Lower leg skin (tissue), 4 donors: ENCODE results near the gene TADA3. TPM values are rescaled to one million over a fixed set of nuclear protein-coding genes. Genes with fewer than 3 reads are reported as not detected.

Source experiments
- DNase-seq, 2 donors: peaks; one replicate each; pipeline ENCODE4 v3.0.0-alpha.2; 2019; ENCODE audit warnings: low spot score in 2 of 2
- H3K4me3 ChIP-seq: fragments of 200-600 bp; sonication (generic); 2 replicates; pipeline ENCODE4 v1.5.1; 2017; ENCODE audit warnings: mild to moderate bottlenecking, low read depth; ENCODE audit not compliant: poor library complexity, severe bottlenecking
- POLR2A ChIP-seq, 2 donors: fragments of 450-650 bp; IDR thresholded peaks; one replicate each; pipeline ENCODE4 v1.6.1; 2016 to 2017; ENCODE audit warnings: antibody characterized with exemption in 2 of 2, mild to moderate bottlenecking in 1 of 2, moderate library complexity in 1 of 2
- WGBS, 2 donors: methylation state at CpG; one replicate each; pipeline ENCODE4 v1.1.5; 2018; 5-methylcytosine and 5-hydroxymethylcytosine counted together
- intact Hi-C: fragments of 100-400 bp; cut with DNase I; formaldehyde crosslinking; loops from one replicate; pipeline ENCODE4 v1.15.0; 2023; ENCODE audit warnings: low total_unique reads
- total RNA-seq, 4 donors: library from RNA; depleted of rRNA; stranded (reverse); fragments of >200 nt; gene quantifications; one replicate each; pipeline ENCODE4 v1.1.0, GENCODE V29; 2016
- TF ChIP-seq, protein P1 (sequence below), 3 donors: fragments of 450-650 bp; IDR thresholded peaks; one replicate each; pipeline ENCODE4 v1.5.1; 2016; ENCODE audit warnings: antibody characterized with exemption in 3 of 3, mild to moderate bottlenecking in 3 of 3, moderate library complexity in 2 of 3

Gene TADA3
- total RNA-seq, 4 donors from 2014 or later, result 42.1 to 53.2 (median 47.0) TPM

DNA sequence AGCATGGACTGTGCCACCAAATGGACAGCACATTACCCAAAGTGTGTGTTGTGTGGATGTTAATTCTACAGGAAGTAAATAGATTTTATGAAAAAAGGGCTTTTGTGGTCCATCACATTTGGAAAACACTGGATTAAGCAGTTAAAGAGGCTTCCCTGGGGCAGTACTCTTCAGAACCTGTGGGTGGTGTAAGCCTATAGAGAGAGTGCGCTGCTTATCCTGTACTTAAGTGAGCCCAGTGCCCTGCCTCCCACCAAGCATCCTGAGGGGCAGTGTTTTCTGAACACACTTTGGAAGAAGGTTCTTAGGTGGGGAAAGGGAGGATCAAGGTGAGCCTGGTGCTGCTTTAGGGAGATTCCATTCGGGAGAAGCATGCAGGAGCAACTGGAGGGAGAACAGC, 28.7 kb upstream of the TADA3 start:
- WGBS, 2 donors, result 70 to 74% methylated on average over 2 of the region's 2 CpGs
- no peak for DNase-seq
- intact Hi-C loops, result no loop called here
- TF ChIP-seq, protein P1, sequence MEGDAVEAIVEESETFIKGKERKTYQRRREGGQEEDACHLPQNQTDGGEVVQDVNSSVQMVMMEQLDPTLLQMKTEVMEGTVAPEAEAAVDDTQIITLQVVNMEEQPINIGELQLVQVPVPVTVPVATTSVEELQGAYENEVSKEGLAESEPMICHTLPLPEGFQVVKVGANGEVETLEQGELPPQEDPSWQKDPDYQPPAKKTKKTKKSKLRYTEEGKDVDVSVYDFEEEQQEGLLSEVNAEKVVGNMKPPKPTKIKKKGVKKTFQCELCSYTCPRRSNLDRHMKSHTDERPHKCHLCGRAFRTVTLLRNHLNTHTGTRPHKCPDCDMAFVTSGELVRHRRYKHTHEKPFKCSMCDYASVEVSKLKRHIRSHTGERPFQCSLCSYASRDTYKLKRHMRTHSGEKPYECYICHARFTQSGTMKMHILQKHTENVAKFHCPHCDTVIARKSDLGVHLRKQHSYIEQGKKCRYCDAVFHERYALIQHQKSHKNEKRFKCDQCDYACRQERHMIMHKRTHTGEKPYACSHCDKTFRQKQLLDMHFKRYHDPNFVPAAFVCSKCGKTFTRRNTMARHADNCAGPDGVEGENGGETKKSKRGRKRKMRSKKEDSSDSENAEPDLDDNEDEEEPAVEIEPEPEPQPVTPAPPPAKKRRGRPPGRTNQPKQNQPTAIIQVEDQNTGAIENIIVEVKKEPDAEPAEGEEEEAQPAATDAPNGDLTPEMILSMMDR (IDR thresholded peaks at IDR 0.05), result no peak
- no peak overlapping the region for H3K4me3 ChIP-seq

DNA sequence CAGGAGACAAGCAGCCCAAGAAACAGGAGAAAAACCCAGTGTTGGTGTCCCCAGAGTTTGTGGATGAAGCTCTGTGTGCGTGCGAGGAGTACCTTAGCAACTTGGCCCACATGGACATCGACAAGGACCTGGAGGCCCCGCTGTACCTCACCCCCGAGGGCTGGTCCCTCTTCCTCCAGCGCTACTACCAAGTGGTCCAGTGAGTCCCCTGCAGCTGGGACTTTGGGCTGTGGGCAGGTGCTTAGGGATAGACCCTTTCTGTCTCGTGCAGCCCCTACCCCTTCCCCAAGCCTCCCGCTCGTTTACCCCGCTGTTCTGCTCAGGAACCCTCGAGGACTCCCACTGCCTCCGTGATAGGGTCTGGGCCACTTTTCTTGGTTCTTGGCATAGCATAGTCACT, 28.3 kb upstream of the TADA3 start:
- intact Hi-C loops, result no loop called here
- no peak for TF ChIP-seq POLR2A (IDR thresholded peaks at IDR 0.05)
- TF ChIP-seq, protein P1 (IDR thresholded peaks at IDR 0.05), result no peak
- no peak overlapping the region for H3K4me3 ChIP-seq
- no peak for DNase-seq
- WGBS, 2 donors, result 88 to 91% methylated on average over 7 to 12 of the region's 12 CpGs

- intact Hi-C loops, result no loop called here
- WGBS, 2 donors, result 95 to 97% methylated on average over 6 to 7 of the region's 7 CpGs
- no peak overlapping the region for H3K4me3 ChIP-seq
Measured at GRCh38 chr3:9818666-9819335, 26.5 kb upstream of the TADA3 start.

GRCh38 chr3:9817436-9817835, 25.2 kb upstream of the TADA3 start:
- intact Hi-C loops, result no loop called here
- TF ChIP-seq POLR2A (IDR thresholded peaks at IDR 0.05), result no peak
- TF ChIP-seq, protein P1 (IDR thresholded peaks at IDR 0.05), result no peak
- DNase-seq, result no peak
- 65 to 83% methylated on average over 6 of the region's 6 CpGs for WGBS, 2 donors
- no peak overlapping the region for H3K4me3 ChIP-seq

More at GRCh38 chr3:9818666-9819335, 26.5 kb upstream of the TADA3 start:
- TF ChIP-seq, protein P1 (IDR thresholded peaks at IDR 0.05), result no peak
- no peak for TF ChIP-seq POLR2A (IDR thresholded peaks at IDR 0.05)
- no peak for DNase-seq

GRCh38 chr3:9815986-9816385, 23.7 kb upstream of the TADA3 start:
- 89 to 93% methylated on average over 9 of the region's 9 CpGs for WGBS, 2 donors
- DNase-seq, result no peak
- intact Hi-C loops, result no loop called here
- TF ChIP-seq, protein P1 (IDR thresholded peaks at IDR 0.05), result no peak
- TF ChIP-seq POLR2A (IDR thresholded peaks at IDR 0.05), result no peak
- H3K4me3 ChIP-seq, result no peak overlapping the region
